SK-N-MC (cell line): ENCODE measurements around the gene STRADA.

Experiments
- DNase-seq: peaks from one replicate; pipeline ENCODE4 v3.0.0-alpha.2; 2011; ENCODE audit warnings: low read depth, low spot score
- H3K27ac ChIP-seq: fragments of 200-600 bp; sonication (generic); 2 replicates; pipeline ENCODE4 v1.5.1; 2016; ENCODE audit warnings: mixed run types
- H3K36me3 ChIP-seq: fragments of 200-600 bp; sonication (generic); 2 replicates; pipeline ENCODE4 v1.6.1; 2017; ENCODE audit warnings: antibody characterized with exemption, low read length, mixed read lengths; ENCODE audit not compliant: insufficient read depth
- H3K4me3 ChIP-seq: fragments of 200-600 bp; sonication (generic); 2 replicates; pipeline ENCODE4 v1.5.1; 2016
- H3K9ac ChIP-seq: fragments of 200-600 bp; sonication (generic); 2 replicates; pipeline ENCODE4 v1.8.0; 2017; ENCODE audit warnings: mixed run types, mixed read lengths; ENCODE audit not compliant: insufficient read length
- H3K9me3 ChIP-seq: fragments of 200-600 bp; sonication (generic); 2 replicates; pipeline ENCODE4 v1.6.1; 2017; ENCODE audit warnings: low read depth, mild to moderate bottlenecking, antibody characterized with exemption, low read length, moderate library complexity, mixed read lengths
- EZH2 ChIP-seq: fragments of 200-600 bp; sonication (generic); IDR thresholded peaks from one replicate; pipeline ENCODE4 v1.6.1; 2017; ENCODE audit warnings: antibody characterized with exemption
- FOXP2 ChIP-seq: optimal IDR thresholded peaks from 2 replicates; pipeline ENCODE3; 2011; ENCODE audit warnings: mild to moderate bottlenecking, moderate library complexity; ENCODE audit not compliant: insufficient read depth; ENCODE audit errors: extremely low read length, control extremely low read depth
- POLR2AphosphoS5 ChIP-seq: IDR thresholded peaks from 2 replicates; pipeline ENCODE4 v1.6.1; 2012; ENCODE audit warnings: mild to moderate bottlenecking, low read depth, low read length, borderline replicate concordance

Gene STRADA

DNA sequence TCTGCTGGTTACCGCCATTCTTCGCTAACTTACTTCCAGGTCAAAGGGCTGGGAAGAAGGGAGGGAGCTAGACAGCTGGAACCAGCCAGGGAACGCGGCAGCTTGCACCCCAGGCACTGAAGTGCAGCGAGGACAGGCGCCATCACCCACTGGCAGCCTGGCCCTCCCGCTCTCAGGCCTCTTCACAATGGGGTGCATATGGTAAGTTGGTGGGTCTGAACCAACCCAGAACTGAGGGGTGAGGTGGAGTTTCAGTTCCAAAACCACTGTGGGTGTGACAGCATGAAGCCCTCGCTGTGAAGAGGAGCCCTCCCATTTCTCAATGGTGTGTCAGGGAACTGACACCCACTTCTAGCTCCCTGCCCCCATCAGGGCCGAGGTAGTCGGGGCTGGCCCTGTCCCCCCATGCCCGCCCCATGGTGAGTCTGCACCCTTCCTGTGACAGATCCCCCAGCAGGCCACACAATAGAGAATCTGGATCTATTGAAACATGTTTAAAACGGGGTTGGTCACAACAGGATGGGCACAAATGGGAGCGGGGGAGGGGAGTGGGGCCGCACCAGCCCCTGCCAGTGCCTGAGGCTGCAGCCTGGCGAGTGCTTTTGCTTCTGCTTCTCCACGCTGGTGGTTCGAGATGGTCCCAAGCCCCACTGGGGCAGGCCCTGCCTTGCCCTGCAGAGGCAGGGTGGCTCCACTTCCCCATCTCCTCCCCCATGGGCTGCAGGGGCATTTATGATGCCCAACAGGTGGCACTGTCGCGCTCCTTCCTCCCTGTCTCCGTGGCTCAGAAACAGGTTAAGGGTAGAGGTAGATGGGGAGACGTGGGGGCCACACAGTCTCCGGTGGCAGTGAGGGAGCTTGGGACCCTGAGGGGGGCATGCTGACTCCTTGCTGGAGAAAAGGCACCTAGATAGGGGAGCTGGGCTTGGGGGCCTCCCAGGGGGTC lies 44.0 kb downstream of the STRADA start:
- TF ChIP-seq FOXP2 (no peak), POLR2AphosphoS5 (no peak; the same call in 1 of the 2 replicates), EZH2 (no peak)
- Histone ChIP-seq H3K4me3 (no peak overlapping the region; the same call in 1 of the 2 replicates), H3K36me3 (peaks cover 2% of the 10 kb centered on the region; the same call in 1 of the 2 replicates), H3K9ac (no peak overlapping the region), H3K9me3 (no peaks in the 10 kb centered on the region), H3K27ac (no peak overlapping the region)
- no peak for DNase-seq

DNA sequence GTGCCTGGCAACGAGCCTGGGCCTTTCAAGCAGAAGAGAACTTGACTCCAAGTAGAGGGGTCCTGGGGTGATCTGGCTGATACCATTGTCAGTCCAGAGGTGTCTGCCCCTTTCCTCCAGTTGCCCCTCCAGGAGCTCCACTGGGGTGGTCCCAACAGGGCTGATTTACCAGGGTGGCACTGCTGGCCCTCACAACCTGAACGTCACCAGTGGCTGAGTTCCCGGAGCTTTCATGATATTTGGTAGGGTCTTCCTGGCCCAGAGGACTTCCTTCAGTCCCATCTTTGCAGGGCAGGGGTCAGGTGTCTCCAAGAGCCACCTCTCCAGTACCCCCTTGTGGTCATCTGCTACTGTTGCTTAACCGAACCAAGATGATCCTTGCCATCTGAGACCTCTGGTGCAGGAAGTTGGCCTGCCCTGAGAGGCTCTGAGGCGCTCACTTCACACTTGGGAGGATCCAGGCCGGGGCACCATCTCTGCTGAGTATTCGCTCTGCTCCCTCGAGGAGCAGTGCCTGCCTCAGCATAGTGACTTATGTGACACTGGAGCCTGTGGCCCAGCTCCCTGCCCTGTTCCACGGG lies 45.1 kb downstream of the STRADA start:
- peaks cover 2% of the 10 kb centered on the region; the same call in 1 of the 2 replicates for H3K36me3 ChIP-seq
- no peak for DNase-seq
- TF ChIP-seq FOXP2: no peak
- TF ChIP-seq EZH2: no peak
- TF ChIP-seq POLR2AphosphoS5: no peak; the same call in 1 of the 2 replicates
- H3K9ac ChIP-seq: no peak overlapping the region
- no peak overlapping the region for H3K4me3 ChIP-seq
- H3K27ac ChIP-seq: peak overlapping the region; percentile 61; the same call in 1 of the 2 replicates
- no peaks in the 10 kb centered on the region for H3K9me3 ChIP-seq

DNA sequence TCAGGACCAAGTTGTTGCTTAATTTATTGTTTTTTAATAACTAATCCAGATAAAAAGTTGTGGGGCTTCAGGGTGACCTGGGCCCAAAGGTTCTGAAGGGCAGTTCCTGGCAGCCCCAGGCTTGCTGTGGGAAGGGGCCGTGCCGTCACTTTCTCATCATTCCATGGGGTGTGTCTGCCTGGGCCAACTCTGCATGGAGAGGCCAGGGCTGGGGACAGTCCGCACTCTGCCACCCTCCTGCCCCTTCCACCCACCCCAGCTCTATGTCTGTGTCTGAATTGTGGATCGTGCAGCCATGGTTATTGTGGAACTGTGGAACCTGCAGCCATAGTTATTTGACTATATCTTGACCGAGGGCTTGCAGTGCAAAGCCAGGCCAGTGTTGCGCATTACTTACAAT lies 45.7 kb downstream of the STRADA start:
- TF ChIP-seq EZH2: no peak
- no peak for TF ChIP-seq FOXP2
- TF ChIP-seq POLR2AphosphoS5: no peak; the same call in 1 of the 2 replicates
- no peak overlapping the region for H3K9ac ChIP-seq
- no peaks in the 10 kb centered on the region for H3K9me3 ChIP-seq
- H3K27ac ChIP-seq: peak overlapping the region; percentile 57; the same call in 1 of the 2 replicates
- peaks cover 2% of the 10 kb centered on the region; the same call in 1 of the 2 replicates for H3K36me3 ChIP-seq
- DNase-seq: no peak
- no peak overlapping the region for H3K4me3 ChIP-seq

DNA sequence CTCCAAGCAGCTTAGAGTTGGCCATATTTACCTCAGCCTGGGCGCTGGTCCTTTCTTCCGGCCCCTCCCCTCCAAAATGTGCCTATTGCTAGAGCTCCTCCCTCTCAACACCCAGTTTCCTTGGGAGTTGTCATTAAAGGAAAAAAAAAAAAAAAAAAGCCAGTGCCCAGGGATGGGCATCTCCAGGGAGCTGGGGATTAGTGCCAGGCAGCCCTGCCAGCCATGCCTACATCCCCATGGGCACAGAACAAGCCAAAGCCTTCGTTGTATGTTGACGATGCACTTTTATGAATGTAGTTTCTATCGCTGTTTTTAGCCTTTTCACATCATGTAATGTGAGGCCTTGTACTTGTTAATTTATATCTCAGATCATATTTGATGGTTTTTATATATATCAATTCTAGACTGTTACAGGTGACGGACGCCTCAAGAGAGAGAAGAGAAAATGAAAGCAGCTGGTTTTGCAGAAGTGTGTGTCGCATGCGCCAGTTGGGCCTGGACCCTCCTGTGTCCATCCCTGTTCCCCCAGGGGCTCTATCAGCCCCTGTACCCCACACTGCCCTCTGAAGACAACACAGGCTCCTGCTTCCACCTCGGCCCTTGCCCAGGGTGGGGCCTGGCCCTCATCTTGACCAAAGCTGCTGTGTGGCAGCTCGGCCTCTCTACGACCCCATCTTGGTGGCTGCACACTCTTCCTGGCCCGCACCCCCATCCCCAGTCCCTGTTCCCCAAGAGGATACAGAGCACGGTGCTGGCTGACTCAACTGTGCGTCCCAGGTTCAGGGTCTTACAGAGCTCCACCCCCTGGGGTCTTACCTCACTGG lies 46.4 kb downstream of the STRADA start:
- no peak overlapping the region for H3K9ac ChIP-seq
- peak overlapping the region; percentile 57; the same call in 1 of the 2 replicates for H3K27ac ChIP-seq
- no peaks in the 10 kb centered on the region for H3K9me3 ChIP-seq
- no peak overlapping the region for H3K4me3 ChIP-seq
- DNase-seq: no peak
- TF ChIP-seq FOXP2 (no peak), POLR2AphosphoS5 (no peak), EZH2 (no peak)
- peaks cover 2% of the 10 kb centered on the region; the same call in 1 of the 2 replicates for H3K36me3 ChIP-seq

DNA sequence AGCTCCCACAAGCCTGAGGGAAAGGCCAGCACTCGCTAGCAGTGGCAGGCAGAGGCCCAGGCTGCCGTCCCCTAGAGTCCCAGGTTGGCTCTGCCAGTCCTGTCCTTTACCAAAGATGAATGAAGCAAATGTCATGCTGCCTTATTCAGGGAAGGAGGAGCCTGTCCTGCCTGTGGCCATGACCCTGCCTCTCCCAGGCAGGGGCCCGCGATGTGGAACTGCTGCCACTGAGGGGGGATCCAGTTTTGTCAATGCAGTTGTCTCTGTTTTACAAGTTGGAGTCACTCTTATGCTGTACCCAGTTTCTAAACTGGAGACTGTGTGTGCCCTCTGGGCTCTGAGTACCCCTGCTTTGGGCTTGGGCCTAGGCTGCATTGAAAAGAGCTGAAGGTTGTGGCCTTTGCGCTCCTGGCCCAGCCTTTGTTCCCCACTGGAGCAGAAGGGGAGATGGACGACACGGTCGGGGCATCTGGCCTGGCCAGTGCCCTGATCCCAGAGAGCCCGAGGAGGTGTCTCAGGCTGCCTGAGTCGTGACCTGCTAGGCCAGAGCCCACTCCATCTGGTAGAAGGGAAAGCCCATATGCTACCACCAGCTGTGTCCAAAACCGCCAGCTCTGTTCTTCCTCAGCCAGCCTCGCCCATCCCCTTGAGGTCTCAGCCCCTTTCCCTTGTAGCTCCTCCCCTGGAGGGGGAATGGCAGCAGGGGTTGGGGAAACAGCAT lies 47.2 kb downstream of the STRADA start:
- DNase-seq: no peak
- Histone ChIP-seq H3K27ac (no peak overlapping the region), H3K9me3 (no peaks in the 10 kb centered on the region), H3K36me3 (peaks cover 2% of the 10 kb centered on the region; the same call in 1 of the 2 replicates), H3K9ac (no peak overlapping the region), H3K4me3 (no peak overlapping the region)
- TF ChIP-seq FOXP2: no peak
- no peak for TF ChIP-seq EZH2
- peak; percentile 10; the same call in 1 of the 2 replicates for TF ChIP-seq POLR2AphosphoS5

DNA sequence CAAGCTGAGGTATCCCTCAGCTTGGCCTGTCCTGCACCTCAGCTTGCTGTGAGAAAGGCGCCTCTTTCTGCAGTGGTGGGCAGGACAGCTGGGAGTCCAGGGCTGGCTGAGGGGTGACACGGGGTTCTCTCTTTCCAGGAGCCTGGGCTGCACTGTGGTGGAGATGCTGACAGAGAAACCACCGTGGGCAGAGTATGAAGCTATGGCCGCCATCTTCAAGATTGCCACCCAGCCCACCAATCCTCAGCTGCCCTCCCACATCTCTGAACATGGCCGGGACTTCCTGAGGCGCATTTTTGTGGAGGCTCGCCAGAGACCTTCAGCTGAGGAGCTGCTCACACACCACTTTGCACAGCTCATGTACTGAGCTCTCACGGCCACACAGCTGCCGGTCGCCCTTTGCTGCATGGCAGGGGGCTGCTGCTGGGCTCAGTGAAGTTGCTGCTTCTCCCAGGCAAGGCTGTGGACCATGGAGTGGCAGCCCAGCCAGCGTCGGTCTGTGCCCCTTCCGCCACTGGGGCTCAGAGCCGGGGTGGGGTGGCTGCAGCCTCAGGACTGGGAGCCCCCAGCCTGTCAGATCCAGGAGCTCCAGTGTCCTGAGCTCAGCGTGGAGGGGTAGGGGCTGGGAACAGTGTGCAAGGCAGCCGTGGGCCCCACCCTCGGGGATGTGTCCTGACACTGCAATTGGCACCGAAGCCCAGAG lies 48.0 kb downstream of the STRADA start:
- TF ChIP-seq EZH2: no peak
- no peak for TF ChIP-seq POLR2AphosphoS5
- no peak for TF ChIP-seq FOXP2
- no peak overlapping the region for H3K27ac ChIP-seq
- no peak overlapping the region for H3K4me3 ChIP-seq
- peaks cover 2% of the 10 kb centered on the region; the same call in 1 of the 2 replicates for H3K36me3 ChIP-seq
- no peaks in the 10 kb centered on the region for H3K9me3 ChIP-seq
- DNase-seq: no peak
- H3K9ac ChIP-seq: no peak overlapping the region
